Right atrium auricular region (tissue), 2 donors: ENCODE results near the gene REXO1. TPM values are rescaled to one million over a fixed set of nuclear protein-coding genes. Genes with fewer than 3 reads are reported as not detected.

Experiments
- DNase-seq: peaks from one replicate; pipeline ENCODE4 v3.0.0-alpha.2; 2019; ENCODE audit warnings: low spot score
- H3K27ac ChIP-seq, 2 donors: fragments of 200-600 bp; sonication (generic); 1 replicate in 1 of 2; 2 replicates in 1 of 2; pipeline ENCODE4 v1.5.1; 2016 to 2019
- H3K27me3 ChIP-seq, 2 donors: fragments of 200-600 bp; sonication (generic); one replicate each; pipeline versions ENCODE4 v1.5.1 to v1.6.0; 2017 to 2019
- H3K36me3 ChIP-seq: fragments of 200-600 bp; sonication (generic); one replicate; pipeline ENCODE4 v1.5.1; 2016
- H3K4me1 ChIP-seq, 2 donors: fragments of 200-600 bp; sonication (generic); one replicate each; pipeline versions ENCODE4 v1.5.1 to v1.6.0; 2017 to 2019
- H3K4me3 ChIP-seq, 2 donors: fragments of 200-600 bp; sonication (generic); 1 replicate in 1 of 2; 2 replicates in 1 of 2; pipeline ENCODE4 v1.5.1; 2017 to 2019; ENCODE audit warnings: mild to moderate bottlenecking in 1 of 2, moderate library complexity in 1 of 2
- H3K9me3 ChIP-seq, 2 donors: fragments of 200-600 bp; sonication (generic); one replicate each; pipeline ENCODE4 v1.5.1; 2019
- total RNA-seq, 2 donors: library from RNA; depleted of rRNA; stranded (reverse); fragments of >200 nt; gene quantifications; one replicate each; pipeline ENCODE4 v1.1.0, GENCODE V29; 2016
- TF ChIP-seq, protein P1 (sequence below), 2 donors: fragments of 200-600 bp; sonication (generic); IDR thresholded peaks; one replicate each; pipeline ENCODE4 v1.5.1; 2019; ENCODE audit warnings: antibody characterized with exemption in 2 of 2

The REXO1 gene
- total RNA-seq, 2 donors from 2014 or later: 9.6 to 12.1 TPM

DNA sequence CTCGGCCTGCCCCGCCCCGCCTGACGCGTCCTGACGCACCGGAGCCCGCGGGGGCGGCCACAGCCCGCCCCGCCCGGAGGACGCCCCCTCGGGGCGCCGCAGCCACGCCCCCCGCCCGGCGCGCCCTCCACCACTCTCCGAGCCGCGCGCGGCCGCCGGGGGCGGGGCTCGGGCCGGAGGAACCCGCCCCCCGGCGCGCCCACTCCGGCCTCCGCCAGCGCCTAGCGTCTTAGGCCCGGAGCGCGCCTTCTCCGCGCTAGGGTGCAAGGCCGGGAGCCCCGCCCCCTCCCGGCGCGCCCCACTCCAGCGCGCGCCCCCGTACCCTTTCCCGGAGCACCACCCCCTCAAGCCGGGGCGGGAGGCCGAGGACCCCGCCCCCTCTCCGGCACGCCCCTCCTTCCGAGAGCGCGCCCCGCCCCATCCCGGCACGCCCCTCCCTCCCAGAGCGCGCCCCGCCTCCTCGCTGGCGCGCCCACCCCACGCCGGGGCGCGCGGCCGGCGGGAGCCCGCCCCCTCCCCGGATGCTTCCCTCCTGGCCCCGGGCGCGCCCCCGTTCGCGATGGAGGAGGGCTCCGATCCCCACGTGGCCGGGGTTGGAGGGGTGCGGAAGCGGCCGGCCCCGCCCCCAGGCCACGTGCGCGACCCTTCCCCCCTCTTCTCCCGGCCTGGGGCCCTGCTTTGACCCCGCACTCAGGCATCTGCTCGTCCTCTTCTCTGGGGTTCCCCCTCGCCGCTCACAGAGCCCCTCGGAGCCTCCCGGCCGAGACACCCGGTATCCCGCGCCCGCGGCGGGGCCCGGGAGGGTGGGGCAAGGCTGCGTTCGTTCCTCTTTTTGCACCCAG lies 15.6 kb upstream of the REXO1 start:
- H3K4me3 ChIP-seq: peak overlapping the region; percentile 66 to 71
- no peaks in the 10 kb centered on the region for H3K27me3 ChIP-seq
- no peaks in the 10 kb centered on the region for H3K9me3 ChIP-seq
- TF ChIP-seq, protein P1, sequence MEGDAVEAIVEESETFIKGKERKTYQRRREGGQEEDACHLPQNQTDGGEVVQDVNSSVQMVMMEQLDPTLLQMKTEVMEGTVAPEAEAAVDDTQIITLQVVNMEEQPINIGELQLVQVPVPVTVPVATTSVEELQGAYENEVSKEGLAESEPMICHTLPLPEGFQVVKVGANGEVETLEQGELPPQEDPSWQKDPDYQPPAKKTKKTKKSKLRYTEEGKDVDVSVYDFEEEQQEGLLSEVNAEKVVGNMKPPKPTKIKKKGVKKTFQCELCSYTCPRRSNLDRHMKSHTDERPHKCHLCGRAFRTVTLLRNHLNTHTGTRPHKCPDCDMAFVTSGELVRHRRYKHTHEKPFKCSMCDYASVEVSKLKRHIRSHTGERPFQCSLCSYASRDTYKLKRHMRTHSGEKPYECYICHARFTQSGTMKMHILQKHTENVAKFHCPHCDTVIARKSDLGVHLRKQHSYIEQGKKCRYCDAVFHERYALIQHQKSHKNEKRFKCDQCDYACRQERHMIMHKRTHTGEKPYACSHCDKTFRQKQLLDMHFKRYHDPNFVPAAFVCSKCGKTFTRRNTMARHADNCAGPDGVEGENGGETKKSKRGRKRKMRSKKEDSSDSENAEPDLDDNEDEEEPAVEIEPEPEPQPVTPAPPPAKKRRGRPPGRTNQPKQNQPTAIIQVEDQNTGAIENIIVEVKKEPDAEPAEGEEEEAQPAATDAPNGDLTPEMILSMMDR (IDR thresholded peaks at IDR 0.05): no peak
- no peaks in the 10 kb centered on the region for H3K36me3 ChIP-seq
- peaks cover 0 to 46% of the 10 kb centered on the region in 2 donors for H3K4me1 ChIP-seq
- peak overlapping the region; percentile 88 to 90 for H3K27ac ChIP-seq
- peak; percentile 84 for DNase-seq

DNA sequence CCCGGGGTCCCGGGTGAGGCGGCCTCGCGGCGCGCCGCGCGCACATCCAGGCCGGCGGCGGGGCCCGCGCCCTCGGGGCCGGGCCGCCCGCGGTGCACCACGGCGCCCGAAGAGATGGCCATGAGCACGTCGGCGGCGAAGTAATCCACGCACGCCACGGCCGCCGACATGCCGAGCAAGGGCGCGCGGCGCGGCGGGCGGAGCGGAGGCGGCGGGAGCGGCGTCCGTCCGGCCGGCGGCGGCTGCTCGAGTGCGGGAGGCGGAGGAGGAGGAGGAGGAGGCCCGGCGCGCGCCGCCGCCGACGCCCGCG lies 15.0 kb upstream of the REXO1 start, which contains the start of gene KLF16:
Gene KLF16 (minus strand): TSS at position 252 of the 310 bp plus-strand sequence. CDS start 82 bp downstream, at position 170.
- H3K9me3 ChIP-seq: no peaks in the 10 kb centered on the region
- H3K27me3 ChIP-seq: no peaks in the 10 kb centered on the region
- H3K4me3 ChIP-seq: peak within 1 kb of the TSS; percentile 71 to 73
- H3K4me1 ChIP-seq: peaks cover 0 to 52% of the 10 kb centered on the region in 2 donors
- no peak for DNase-seq
- TF ChIP-seq, protein P1 (IDR thresholded peaks at IDR 0.05): no peak
- H3K27ac ChIP-seq: peak within 1 kb of the TSS; percentile 88 to 90
- H3K36me3 ChIP-seq: no peaks in the 10 kb centered on the region

DNA sequence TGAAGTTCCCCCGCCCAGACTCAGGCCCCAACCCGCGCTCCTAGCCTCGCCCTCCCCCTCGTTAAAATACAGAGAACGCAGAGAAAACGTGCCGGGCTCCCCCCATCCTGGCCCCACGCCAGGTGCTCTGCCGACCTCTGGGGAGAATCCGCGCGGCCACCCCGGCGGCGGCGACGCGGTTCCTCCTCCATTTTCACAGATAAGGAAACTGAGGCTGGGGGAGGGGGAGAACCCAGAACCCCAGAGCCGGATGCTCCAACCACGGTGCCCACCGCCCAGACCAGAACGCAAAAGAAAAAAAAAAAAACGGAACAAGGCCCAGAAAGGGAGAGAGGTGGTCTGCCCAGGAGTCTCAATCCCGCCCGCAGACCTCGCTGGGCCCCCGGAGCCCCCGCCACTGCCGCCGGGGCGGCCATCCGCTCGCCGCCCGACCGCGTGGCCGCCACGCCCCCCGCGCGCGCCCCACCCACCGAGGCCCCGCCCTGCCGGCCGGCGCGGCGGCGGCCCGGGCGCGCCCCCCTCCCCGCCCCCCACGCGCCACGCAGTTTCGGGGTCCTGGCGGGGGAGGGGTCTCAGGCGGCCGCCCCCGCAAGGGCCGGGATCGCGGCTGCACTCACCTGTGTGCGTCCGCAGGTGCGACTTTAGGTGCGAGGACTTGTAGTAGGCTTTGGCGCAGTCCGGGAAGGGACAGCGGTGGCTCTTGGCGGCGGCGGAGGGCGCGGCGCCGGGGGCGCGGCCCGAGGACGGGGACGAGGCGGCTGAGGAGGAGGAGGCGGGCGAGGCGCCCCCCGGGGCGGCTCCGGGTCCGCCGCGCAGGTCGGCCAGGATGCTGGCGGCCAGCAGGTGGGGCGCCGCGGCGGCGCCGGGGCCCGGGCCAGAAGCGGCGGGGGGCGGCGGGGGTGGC lies 14.4 kb upstream of the REXO1 start:
- Histone ChIP-seq H3K36me3 (no peaks in the 10 kb centered on the region), H3K9me3 (no peaks in the 10 kb centered on the region), H3K4me1 (peaks cover 0 to 58% of the 10 kb centered on the region in 2 donors), H3K4me3 (peak overlapping the region; percentile 71 to 73), H3K27ac (peak overlapping the region; percentile 53 to 66), H3K27me3 (no peaks in the 10 kb centered on the region)
- DNase-seq: no peak
- TF ChIP-seq, protein P1 (IDR thresholded peaks at IDR 0.05): no peak

DNA sequence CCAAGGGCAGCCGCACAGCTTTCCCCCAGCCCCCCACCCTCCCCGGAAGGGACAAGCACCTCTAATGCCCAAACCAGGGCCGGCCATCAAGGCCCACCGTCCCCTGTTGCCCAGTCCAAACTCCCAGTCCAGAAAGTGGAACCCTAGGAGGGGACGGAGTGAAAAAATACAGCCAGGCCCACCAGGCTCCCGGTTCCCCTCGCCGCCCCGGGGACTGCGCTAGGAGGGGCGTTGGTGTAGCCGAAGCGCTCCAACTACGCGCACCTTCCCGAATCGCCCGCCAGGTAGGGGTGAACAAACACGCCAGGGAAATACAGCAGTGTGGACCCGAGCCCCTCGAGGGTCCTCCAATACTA lies 13.8 kb upstream of the REXO1 start:
- Histone ChIP-seq H3K4me1 (peaks cover 0 to 65% of the 10 kb centered on the region in 2 donors), H3K27ac (peak overlapping the region; percentile 20 to 52), H3K27me3 (no peaks in the 10 kb centered on the region), H3K9me3 (no peaks in the 10 kb centered on the region), H3K4me3 (peak overlapping the region; percentile 71 to 73), H3K36me3 (no peaks in the 10 kb centered on the region)
- TF ChIP-seq, protein P1 (IDR thresholded peaks at IDR 0.05): no peak
- no peak for DNase-seq

DNA sequence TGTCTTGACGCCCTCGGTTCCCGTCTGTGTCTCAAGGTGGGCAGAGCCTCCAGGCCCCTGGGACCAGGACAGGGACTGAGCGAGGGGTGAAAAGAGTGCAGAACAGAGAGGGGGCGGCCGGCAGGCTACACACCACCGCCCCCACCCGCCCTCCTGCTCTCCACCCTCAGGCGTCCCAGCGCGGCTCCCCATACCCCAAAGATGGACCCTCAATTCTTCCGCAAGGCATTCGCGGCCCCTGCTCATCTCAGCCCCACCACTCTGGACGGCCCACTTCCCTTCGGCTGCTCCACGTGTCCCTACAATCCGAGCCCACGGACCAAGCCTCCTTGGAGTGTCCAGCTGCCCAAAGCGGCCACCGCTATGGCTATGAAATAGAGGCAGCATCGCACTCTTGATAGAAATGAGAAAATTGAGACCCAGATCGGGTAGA lies 13.3 kb upstream of the REXO1 start:
- no peaks in the 10 kb centered on the region for H3K36me3 ChIP-seq
- DNase-seq: no peak
- peaks cover 0 to 69% of the 10 kb centered on the region in 2 donors for H3K4me1 ChIP-seq
- H3K27me3 ChIP-seq: no peaks in the 10 kb centered on the region
- peak overlapping the region; percentile 71 to 73 for H3K4me3 ChIP-seq
- TF ChIP-seq, protein P1 (IDR thresholded peaks at IDR 0.05): no peak
- no peaks in the 10 kb centered on the region for H3K9me3 ChIP-seq
- peak overlapping the region in 1 of 2 donors; percentile 52 for H3K27ac ChIP-seq
